ENCODE results near the gene PPP3CA.

DNA sequence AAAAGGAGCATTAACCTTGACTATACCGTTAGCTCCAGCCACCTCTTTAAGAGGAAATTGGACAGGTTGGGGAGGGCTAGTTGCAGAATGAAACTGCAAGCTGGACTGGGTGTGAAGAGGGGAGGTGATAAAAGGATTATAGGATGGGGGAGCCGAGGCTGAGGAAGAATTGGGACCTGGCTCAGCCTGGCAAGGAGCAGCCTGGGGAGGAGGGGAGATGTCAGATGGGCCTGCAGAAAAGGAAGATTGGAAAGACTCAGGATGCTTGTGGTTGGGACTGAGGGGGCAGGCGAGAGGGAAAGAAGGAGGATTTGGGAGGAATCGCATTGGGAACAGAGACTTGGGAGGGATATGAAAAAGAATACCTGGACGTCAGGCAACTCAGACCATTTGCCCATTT, 351.7 kb downstream of the PPP3CA start:
- TF ChIP-seq POLR2AphosphoS5 (IDR thresholded peaks at IDR 0.05) (no peak), CTCF (IDR thresholded peaks at IDR 0.05) (no peak), POLR2A (IDR thresholded peaks at IDR 0.05) (no peak)
